Mammary epithelial cell (primary cell): ENCODE measurements around the gene MYCN.

ENCODE experiments used
- EZH2 ChIP-seq: IDR thresholded peaks from 2 replicates; pipeline ENCODE4 v1.6.1; 2012; ENCODE audit warnings: low read length, inconsistent platforms, borderline replicate concordance
- TF ChIP-seq, protein P1 (sequence below), 2 donors: IDR thresholded peaks in 1 of 2; conservative IDR thresholded peaks in 1 of 2; 2 replicates each; pipeline ENCODE4 v1.5.1; 2011 to 2012; ENCODE audit warnings: inconsistent platforms in 2 of 2, low read length in 2 of 2, mild to moderate bottlenecking in 2 of 2, control low read depth in 1 of 2, low read depth in 1 of 2; ENCODE audit not compliant: insufficient read depth in 1 of 2; ENCODE audit errors: extremely low read depth in 1 of 2

DNA sequence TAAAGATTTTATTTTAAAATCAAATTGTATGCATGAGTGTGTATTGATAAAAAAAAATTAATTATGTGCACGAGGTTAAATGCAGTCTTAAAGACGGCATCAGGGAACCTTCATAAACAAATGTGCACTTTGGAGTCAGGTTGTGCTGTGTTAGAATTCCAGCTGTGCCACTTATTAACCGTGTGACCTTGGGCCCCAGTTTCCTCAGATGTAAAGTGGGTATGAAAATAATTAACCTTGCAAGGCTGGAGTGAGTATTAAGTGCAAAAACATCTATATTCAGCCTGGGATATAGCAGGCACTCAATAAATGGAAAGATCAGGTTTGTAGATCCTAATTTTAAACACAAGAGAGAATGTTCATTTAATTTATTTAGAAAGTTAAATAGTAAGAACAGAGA, 14.5 kb upstream of the MYCN start:
- TF ChIP-seq, protein P1, sequence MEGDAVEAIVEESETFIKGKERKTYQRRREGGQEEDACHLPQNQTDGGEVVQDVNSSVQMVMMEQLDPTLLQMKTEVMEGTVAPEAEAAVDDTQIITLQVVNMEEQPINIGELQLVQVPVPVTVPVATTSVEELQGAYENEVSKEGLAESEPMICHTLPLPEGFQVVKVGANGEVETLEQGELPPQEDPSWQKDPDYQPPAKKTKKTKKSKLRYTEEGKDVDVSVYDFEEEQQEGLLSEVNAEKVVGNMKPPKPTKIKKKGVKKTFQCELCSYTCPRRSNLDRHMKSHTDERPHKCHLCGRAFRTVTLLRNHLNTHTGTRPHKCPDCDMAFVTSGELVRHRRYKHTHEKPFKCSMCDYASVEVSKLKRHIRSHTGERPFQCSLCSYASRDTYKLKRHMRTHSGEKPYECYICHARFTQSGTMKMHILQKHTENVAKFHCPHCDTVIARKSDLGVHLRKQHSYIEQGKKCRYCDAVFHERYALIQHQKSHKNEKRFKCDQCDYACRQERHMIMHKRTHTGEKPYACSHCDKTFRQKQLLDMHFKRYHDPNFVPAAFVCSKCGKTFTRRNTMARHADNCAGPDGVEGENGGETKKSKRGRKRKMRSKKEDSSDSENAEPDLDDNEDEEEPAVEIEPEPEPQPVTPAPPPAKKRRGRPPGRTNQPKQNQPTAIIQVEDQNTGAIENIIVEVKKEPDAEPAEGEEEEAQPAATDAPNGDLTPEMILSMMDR (conservative IDR thresholded peaks at IDR 0.05 in 1 of 2, IDR thresholded peaks at IDR 0.05 in 1 of 2; ENCODE audit: extremely low read depth in 1 of 2, insufficient read depth in 1 of 2, low read depth in 1 of 2, low read length in 2 of 2): no peak
- no peak for TF ChIP-seq EZH2
